ENCODE measurements around the gene GPR6.

Gene GPR6

DNA sequence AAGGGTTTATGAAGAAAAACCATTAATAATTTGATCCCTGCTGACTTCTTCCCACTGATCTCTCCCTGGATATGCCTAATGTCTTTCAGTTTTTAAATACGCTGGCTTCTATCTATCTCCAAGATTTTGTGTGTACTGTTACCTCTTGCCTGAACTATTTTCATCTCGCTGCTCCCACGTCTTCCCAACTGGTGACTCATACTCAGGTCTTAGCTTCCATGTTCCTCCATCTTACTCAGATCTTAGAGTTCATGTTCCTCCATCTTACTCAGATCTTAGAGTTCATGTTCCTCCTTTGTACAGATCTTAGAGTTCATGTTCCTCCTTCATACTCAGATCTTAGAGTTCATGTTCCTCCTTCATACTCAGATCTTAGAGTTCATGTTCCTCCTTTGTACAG is 21.6 kb downstream of the GPR6 start:
- no peak for DNase-seq (ENCODE audit: low spot score)

DNA sequence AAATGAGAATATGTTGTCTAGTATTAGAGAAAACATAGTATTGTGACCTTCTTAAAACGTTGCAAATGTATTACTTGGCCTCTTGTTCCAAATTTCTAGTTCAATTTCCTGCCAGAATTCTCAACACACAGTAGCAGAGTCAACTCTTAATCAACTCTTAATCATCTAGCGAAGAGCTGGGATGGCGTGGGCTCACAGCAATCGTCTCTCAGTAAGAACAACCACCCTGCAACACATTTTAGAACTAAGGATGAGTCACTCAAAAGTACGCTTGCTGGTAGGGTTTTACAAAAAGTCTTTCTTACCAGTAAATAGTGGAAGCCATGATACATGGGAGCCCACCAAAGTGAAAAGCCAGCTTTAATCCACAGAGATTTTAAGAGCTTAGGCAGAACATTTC is 24.6 kb downstream of the GPR6 start:
- no peak for DNase-seq (ENCODE audit: low spot score)

DNA sequence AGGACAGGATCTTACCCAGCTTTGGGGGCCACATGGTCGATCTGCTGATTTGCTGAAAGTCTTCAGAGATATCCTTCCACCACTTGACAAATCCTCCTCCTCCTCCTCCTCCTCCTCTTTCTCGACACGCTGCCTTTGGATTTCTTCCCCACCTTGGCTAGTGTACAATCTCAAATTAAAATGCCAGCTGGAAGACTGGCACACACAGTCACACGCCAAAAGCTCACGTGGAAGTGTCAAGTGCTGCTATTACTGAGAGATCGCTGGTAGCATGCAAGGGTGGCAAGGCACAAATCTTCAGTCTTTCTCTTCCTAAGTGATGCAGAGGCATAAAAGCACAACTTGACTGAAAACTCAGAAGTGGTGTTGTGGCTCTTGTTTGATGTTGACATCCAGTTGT is 35.3 kb downstream of the GPR6 start:
- DNase-seq (ENCODE audit: low spot score): no peak

DNA sequence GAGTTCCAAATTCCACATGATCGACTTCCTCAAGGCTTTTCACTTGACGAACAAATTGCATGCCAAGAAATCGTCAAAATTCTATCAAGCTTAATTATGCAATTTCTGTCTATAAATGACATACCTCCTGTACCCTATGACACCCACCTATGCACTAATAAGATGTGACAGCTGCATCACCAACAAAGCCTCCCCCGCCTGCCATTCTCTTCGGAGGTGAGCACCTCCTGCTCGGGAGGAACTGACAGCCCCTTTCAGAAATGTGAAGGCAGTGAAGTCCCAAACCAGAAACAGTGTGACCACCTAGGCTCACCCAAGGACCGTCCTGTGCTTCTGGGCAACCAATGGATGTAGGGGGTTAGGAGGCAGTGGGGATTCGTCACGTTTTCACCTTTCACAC is 37.1 kb downstream of the GPR6 start:
- DNase-seq (ENCODE audit: low spot score): no peak

DNA sequence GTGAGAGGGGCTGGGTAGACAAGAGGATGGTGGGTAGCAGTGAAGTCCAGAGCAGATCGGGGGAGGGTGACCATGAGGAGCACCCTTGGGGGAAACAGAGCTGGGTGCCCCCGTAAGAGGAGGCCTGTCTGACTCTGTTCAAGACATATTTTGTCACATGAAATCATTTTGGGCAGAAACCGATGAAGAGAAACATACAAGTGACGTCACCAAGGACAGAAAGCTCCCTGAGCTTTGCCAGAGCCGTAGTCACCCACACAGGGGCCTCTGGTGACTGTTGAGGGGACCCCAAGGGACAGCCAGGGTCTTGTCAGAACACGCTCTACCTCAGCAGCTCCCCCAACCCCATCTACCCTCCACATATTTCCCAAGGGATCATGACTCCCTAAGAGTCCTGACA is 39.2 kb downstream of the GPR6 start:
- DNase-seq (ENCODE audit: low spot score): no peak

DNA sequence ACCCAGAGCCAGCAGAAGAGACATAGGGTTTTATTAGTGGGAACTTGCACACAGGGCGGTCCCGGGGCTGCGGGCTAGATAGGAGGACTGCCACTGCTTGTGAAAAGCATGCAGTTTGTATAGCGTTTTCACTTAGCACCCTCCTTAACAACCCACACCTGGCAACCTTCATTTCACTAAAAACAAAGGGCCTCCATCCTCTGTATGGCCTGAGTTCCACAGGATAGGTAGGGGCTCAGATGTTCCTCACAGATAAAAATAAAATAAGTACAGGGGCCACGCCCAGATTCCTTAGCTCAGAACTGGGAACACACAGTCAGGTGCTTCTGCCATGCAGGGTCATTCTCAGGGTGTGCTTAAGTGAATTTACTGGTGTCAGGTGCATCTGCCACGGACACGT is 39.8 kb downstream of the GPR6 start:
- DNase-seq (ENCODE audit: low spot score): no peak

DNA sequence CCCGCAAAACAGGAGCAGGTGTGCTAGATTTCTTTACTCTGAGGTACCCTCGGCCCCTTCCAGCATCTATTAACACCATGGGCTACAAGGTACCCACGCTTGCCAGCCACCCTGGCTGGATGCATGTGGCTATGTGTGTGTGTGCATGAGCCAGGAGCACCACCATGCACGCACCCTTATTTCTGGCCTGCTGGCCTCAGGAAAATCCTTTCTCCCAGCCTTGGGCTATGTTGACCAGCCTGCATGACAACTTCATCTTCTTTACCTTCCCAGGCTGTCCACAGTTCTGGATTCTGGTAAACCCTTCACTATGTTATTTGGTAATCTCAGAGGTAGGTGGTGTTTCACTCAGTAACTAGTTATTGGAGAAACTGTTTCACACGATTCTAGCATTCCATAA is 40.4 kb downstream of the GPR6 start:
- no peak for DNase-seq (ENCODE audit: low spot score)

DNA sequence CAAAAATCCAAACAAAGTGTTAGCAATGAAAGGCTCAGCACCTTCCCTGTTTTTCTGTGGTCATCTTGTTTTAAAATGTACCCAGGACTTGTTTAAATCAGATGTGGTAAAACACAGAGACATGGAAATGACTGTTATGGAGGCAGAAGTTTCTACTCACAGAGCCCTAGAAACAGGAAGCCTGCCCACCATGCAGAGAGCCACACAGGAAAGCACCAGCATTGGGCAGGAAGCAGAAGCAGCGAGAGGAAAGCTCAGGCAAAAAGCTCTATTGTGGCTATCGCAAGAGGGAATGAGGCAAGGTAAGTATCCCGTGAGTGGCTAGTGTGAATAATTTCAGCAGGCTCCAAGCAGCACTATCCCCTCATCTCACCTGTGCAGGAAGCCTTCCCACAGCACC is 42.8 kb downstream of the GPR6 start:
- no peak for DNase-seq (ENCODE audit: low spot score)

DNA sequence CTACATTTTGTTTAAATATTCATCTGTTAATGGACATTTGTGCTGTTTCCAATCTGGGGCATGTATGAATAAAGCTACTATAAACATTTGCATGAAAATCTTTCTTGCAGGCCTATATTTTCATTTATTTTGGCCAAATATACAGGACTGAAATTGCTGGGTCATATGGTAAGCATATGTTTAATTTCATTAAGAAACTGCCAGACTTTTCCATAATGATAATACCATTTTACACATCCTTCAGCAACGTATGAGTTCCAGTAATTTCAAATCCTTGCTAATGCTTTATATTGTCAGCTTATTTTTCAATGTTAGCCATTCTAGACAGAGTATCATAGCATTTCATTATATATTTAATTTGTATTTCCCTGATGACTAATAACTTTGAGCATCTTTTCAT is 51.0 kb downstream of the GPR6 start:
- DNase-seq (ENCODE audit: low spot score): no peak

Data from activated CD4-positive, alpha-beta T cell treated with anti-CD3 and anti-CD28 coated beads, Interleukin-2, Interleukin-4, amounts not matched to agents 100 ng/mL and 50 ng/mL, durations not matched to agents 16 hours and 8 hours (primary cell).